GM18526 (cell line): ENCODE results near the gene PCCA.

ENCODE experiments used
- POLR2A ChIP-seq: IDR thresholded peaks from 3 replicates; pipeline ENCODE4 v1.6.1; 2011; ENCODE audit not compliant: insufficient read length; ENCODE audit errors: extremely low read depth

The PCCA gene

GRCh38 chr13:100433475-100433874 is 344.6 kb downstream of the PCCA start:
- TF ChIP-seq POLR2A: no peak

- no peak for TF ChIP-seq POLR2A
Observed at GRCh38 chr13:100434010-100434763, 345.3 kb downstream of the PCCA start.

- TF ChIP-seq POLR2A: no peak
Observed at GRCh38 chr13:100436099-100436498, 347.2 kb downstream of the PCCA start.

GRCh38 chr13:100438059-100438788 is 349.3 kb downstream of the PCCA start:
- TF ChIP-seq POLR2A: no peak

- no peak for TF ChIP-seq POLR2A
Observed at GRCh38 chr13:100439247-100439970, 350.5 kb downstream of the PCCA start.

- no peak for TF ChIP-seq POLR2A
Observed at GRCh38 chr13:100440751-100441425, 352.0 kb downstream of the PCCA start.

- TF ChIP-seq POLR2A: no peak
Observed at GRCh38 chr13:100442095-100442832, 353.4 kb downstream of the PCCA start.

- TF ChIP-seq POLR2A: no peak
Observed at GRCh38 chr13:100443278-100443997, 354.5 kb downstream of the PCCA start.

GRCh38 chr13:100443998-100444328 is 355.1 kb downstream of the PCCA start:
- no peak for TF ChIP-seq POLR2A

- TF ChIP-seq POLR2A: no peak
Observed at GRCh38 chr13:100447831-100448230, 358.9 kb downstream of the PCCA start.

- TF ChIP-seq POLR2A: no peak
Observed at GRCh38 chr13:100451923-100452322, 363.0 kb downstream of the PCCA start.

GRCh38 chr13:100454876-100455275 is 366.0 kb downstream of the PCCA start:
- no peak for TF ChIP-seq POLR2A

GRCh38 chr13:100458673-100459072 is 369.8 kb downstream of the PCCA start:
- TF ChIP-seq POLR2A: no peak

GRCh38 chr13:100459747-100460146 is 370.9 kb downstream of the PCCA start:
- no peak for TF ChIP-seq POLR2A

GRCh38 chr13:100460266-100460665 is 371.4 kb downstream of the PCCA start:
- TF ChIP-seq POLR2A: no peak

- TF ChIP-seq POLR2A: no peak
Observed at GRCh38 chr13:100460791-100461190, 371.9 kb downstream of the PCCA start.
